ENCODE measurements around the gene SIAH3. TPM values are rescaled to one million over a fixed set of nuclear protein-coding genes. Genes with fewer than 3 reads are reported as not detected.

Gene SIAH3
- total RNA-seq, 2 experiments from 2014 or later = 0.07 to 0.12 TPM

DNA sequence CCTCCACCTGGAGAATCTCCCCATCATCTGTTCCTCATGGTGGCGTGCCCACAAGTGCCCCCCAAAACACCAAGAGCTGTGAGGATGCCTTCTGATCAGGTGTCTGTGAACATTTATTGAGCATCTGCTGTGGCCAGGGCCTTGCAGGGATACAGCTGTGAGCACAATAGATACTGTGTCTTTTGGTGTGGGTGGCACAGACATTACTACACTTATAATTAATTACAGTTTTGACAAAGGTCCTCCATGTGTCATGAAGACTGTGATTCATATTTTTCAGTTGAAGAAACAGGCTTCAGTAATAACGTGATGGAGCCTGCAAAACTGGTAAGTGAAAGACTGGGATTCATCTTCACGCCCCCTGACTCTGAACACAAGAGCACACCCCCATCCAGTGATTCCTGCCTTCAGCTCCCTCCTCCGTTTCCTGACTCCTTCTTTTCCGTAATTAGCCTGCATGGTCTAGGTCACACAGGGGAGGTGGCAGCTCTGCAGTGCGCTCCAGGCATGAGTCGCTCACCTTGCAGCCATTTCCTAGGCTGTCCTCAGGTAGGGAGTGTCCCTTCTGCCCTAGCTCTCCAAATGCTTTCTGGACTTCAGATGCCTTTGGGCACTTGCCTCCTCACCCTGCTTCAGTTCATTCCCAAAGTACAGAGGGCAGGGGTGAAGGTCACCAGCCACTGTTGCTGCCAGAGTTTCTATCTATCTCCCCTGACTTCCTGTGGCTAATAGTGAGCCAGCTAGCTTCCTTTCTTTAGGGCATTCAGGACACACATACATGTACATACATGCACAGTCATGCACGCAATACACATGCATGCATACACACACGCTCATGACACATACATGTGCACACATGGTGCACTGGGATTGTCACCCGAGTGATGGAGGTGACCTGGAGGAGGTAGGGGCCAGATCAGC lies 66.5 kb downstream of the SIAH3 start:
- no peak for DNase-seq
- H3K27ac Mint-ChIP-seq = no peak overlapping the region
- H3K36me3 Mint-ChIP-seq (ENCODE audit: low read depth) = peaks cover 1% of the 10 kb centered on the region
- no peak overlapping the region for H3K4me3 Mint-ChIP-seq
- peaks cover 18% of the 10 kb centered on the region for H3K4me1 Mint-ChIP-seq (ENCODE audit: low read depth)
- H3K27me3 Mint-ChIP-seq (ENCODE audit: low read depth) = no peaks in the 10 kb centered on the region
- intact Hi-C loops (cut with micrococcal nuclease) = no loop called here
- H3K9me3 Mint-ChIP-seq = no peaks in the 10 kb centered on the region
- CTCF ChIA-PET = interaction anchor here (0.8 kb wide), 1 partner anchor 162 kb away, joined by 3 read pairs; no protein-coding TSS in a partner anchor

DNA sequence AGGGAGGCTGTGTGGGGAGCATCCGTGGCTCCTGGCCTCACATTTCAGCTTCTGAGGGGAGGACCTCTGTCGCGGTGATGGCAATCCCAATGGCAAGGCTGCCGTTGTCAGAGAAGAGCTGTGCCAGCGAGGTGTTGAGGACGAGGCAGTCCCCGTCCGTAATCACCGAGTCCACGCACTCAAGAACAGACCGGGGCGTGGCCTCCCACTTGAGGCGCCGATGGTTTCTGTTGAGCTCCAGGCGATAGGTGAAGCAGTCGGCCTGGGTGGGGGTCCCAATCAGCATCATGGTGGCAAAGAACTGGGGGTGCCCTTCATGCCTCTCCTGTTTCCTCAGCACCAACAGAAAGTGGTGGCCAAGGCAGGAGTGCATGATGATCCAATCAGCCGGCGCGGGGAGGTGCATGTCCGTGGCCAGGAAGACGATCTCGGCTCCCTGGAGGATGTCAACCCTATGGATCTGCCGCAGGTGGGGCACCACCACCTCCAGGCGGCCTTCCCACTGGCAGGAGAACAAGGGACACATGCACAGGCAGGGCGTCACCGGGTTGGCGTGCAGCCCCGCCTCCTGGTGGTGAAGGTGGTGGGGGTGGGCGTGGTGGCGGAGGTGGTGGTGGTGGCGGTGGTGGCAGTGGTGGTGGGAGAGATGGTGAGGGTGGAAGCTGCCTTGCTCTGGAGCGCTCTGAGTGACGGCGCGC lies 68.1 kb downstream of the SIAH3 start:
- Mint-ChIP-seq H3K4me3 (no peak overlapping the region), H3K4me1 (ENCODE audit: low read depth) (peaks cover 18% of the 10 kb centered on the region), H3K27me3 (ENCODE audit: low read depth) (no peaks in the 10 kb centered on the region), H3K9me3 (no peaks in the 10 kb centered on the region), H3K27ac (no peak overlapping the region), H3K36me3 (ENCODE audit: low read depth) (peaks cover 1% of the 10 kb centered on the region)
- CTCF ChIA-PET = interaction anchor here (0.7 kb wide), 1 partner anchor 744 kb away, joined by 4 read pairs; no protein-coding TSS in a partner anchor
- intact Hi-C loops (cut with micrococcal nuclease) = no loop called here
- no peak for DNase-seq

DNA sequence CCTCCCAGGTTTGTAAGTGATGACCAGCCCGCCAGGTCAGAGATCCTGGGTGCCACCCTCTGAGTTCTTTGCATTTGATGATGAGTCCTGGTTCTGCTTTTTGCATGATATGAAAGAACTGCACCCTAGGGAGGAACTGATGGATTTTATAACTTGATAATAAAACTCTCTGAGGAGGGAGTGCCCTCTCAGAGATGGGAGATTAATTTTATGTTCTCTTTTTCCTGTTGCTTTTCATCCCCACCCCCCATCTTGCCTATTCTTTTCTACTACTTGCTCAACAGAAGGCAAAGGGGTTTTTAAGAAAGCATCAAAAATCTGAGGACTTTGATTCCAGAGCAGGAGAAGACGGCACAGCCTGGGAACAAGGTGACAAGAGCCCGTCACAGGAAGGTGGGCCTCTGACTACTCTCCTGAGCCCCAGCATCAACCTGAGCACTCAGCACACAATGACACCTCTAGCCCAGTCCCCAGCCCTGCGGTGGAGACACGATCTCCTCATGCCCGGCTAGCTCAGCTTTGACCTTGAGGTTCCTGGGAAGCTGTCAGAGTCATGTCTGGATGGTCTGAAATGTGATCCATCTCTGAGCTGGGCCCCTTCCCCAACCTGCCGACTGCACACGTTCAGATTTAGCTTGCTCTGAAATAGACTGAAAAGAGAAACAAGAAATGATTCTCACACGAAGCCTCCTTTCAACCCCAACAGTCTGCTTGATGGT lies 69.1 kb downstream of the SIAH3 start:
- CTCF ChIA-PET = interaction anchor here (0.6 kb wide), 1 partner anchor 1708 kb away, joined by 3 read pairs; no protein-coding TSS in a partner anchor
- intact Hi-C loops (cut with micrococcal nuclease) = no loop called here
- H3K27ac Mint-ChIP-seq = no peak overlapping the region
- no peaks in the 10 kb centered on the region for H3K27me3 Mint-ChIP-seq (ENCODE audit: low read depth)
- H3K4me3 Mint-ChIP-seq = no peak overlapping the region
- no peak for DNase-seq
- peaks cover 1% of the 10 kb centered on the region for H3K36me3 Mint-ChIP-seq (ENCODE audit: low read depth)
- no peaks in the 10 kb centered on the region for H3K9me3 Mint-ChIP-seq
- H3K4me1 Mint-ChIP-seq (ENCODE audit: low read depth) = peaks cover 18% of the 10 kb centered on the region

DNA sequence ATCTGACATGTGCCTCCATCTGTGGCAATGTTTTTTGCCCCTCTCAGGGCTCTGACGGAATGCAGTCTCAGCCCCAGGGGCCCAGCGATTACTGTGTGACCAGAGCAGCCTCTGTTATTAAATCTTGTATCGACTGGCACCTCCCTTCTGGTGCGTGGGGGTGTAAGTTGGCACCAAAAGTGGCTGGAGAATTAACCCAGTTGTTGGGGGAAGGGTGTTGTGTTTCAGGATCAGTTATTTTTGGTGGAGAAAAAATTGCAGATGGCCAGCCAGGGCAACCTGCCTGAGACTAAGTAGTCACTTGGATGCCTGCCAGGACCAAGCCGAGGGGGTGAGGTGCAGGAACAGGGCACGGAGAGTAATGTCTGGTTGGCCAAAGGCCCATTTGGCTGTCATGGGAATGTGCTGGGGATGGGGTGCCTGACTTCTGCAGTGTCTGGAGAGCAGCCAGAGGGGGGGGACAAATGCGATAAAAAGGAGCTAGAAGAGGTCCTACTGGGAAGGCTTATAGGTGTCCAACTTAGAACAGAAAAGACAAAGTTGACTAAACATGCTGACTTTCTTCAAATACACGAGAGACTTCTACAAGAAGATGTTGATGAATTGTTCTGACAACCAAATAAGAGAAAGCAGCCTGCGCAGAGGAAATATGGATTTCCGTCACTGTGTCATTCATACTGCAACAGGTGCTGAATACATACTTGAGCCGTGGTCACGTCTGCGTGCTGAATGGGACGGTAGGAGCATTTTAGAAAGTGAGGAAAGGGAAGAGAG lies 69.8 kb downstream of the SIAH3 start:
- no peaks in the 10 kb centered on the region for H3K27me3 Mint-ChIP-seq (ENCODE audit: low read depth)
- CTCF ChIA-PET = interaction anchor here (0.6 to 0.7 kb wide), 2 partner anchors 551 to 1707 kb away, joined by 3 read pairs; no protein-coding TSS in a partner anchor
- peaks cover 15% of the 10 kb centered on the region for H3K4me1 Mint-ChIP-seq (ENCODE audit: low read depth)
- H3K9me3 Mint-ChIP-seq = no peaks in the 10 kb centered on the region
- H3K4me3 Mint-ChIP-seq = no peak overlapping the region
- intact Hi-C loops (cut with micrococcal nuclease) = no loop called here
- peak; percentile 26 for DNase-seq
- H3K36me3 Mint-ChIP-seq (ENCODE audit: low read depth) = peaks cover 1% of the 10 kb centered on the region
- no peak overlapping the region for H3K27ac Mint-ChIP-seq

DNA sequence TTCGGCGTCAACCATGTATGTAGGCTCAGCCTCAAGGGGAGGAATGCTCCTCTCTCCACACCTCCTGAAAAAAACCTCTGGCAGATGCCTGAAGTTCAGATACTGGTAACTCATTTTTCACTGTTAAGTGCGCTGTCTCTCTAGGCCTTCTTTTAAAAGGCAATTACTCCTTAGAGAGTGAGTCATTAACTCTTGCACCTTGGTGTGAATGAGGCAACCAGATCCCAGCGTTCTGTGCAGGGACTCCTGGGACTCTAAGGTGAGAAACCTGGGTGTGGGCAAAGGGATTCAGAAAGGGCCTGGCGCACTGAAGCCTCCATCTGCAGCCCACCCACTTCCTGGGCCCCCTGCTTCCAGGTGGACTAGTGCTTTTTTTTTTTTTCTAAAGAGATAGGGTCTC lies 71.7 kb downstream of the SIAH3 start:
- intact Hi-C loops (cut with micrococcal nuclease) = no loop called here
- H3K9me3 Mint-ChIP-seq = no peaks in the 10 kb centered on the region
- no peak overlapping the region for H3K4me3 Mint-ChIP-seq
- peaks cover 8% of the 10 kb centered on the region for H3K4me1 Mint-ChIP-seq (ENCODE audit: low read depth)
- no peak overlapping the region for H3K27ac Mint-ChIP-seq
- CTCF ChIA-PET = interaction anchor here (0.6 kb wide), 1 partner anchor 13 kb away, joined by 3 read pairs; no protein-coding TSS in a partner anchor
- no peaks in the 10 kb centered on the region for H3K27me3 Mint-ChIP-seq (ENCODE audit: low read depth)
- DNase-seq = no peak
- H3K36me3 Mint-ChIP-seq (ENCODE audit: low read depth) = peaks cover 1% of the 10 kb centered on the region

DNA sequence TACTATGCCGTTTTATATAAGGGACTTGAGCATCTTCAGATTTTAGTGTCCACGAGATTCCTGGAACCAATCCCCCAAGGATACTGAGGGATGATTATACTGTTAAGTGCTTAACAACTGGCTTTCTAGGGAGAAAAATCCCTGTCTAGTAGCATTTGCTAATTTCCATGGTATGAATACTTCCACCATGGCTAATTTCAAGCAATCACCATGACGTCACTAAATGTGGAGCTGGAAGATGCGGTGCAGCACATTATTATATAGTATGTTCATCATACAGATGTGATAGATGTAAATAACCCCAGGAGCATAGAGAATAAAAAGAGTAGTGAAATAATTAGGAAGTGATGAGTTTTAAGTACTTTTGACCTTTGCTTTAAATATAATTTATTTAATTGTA lies 72.7 kb downstream of the SIAH3 start:
- Mint-ChIP-seq H3K27ac (no peak overlapping the region), H3K4me1 (ENCODE audit: low read depth) (peaks cover 5% of the 10 kb centered on the region), H3K4me3 (no peak overlapping the region), H3K9me3 (no peaks in the 10 kb centered on the region), H3K27me3 (ENCODE audit: low read depth) (no peaks in the 10 kb centered on the region), H3K36me3 (ENCODE audit: low read depth) (peaks cover 1% of the 10 kb centered on the region)
- CTCF ChIA-PET = no interaction called here
- no peak for DNase-seq
- intact Hi-C loops (cut with micrococcal nuclease) = no loop called here

DNA sequence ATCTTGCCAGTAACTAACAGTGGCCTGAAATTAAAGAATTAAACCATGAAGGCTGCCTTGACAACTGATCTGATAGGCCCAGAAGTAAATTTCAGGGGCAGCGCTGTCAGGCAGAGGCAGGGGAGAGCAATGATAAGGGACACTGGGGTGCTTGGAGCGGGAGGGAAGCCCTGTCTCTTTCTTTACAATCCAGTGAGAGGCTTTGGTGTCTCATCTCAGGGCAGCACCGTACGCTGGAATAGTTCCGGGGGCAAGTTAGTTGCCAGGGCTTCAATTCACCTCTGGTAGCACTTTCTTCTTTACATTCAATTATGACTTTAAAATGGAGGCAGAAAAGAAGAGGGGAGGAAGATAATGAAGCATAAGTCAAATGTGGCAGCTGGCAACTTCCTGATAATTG lies 74.8 kb downstream of the SIAH3 start:
- Mint-ChIP-seq H3K4me3 (no peak overlapping the region), H3K4me1 (ENCODE audit: low read depth) (peaks cover 1% of the 10 kb centered on the region), H3K9me3 (no peaks in the 10 kb centered on the region), H3K36me3 (ENCODE audit: low read depth) (no peaks in the 10 kb centered on the region), H3K27me3 (ENCODE audit: low read depth) (no peaks in the 10 kb centered on the region), H3K27ac (no peak overlapping the region)
- no peak for DNase-seq
- CTCF ChIA-PET = no interaction called here
- intact Hi-C loops (cut with micrococcal nuclease) = no loop called here

DNA sequence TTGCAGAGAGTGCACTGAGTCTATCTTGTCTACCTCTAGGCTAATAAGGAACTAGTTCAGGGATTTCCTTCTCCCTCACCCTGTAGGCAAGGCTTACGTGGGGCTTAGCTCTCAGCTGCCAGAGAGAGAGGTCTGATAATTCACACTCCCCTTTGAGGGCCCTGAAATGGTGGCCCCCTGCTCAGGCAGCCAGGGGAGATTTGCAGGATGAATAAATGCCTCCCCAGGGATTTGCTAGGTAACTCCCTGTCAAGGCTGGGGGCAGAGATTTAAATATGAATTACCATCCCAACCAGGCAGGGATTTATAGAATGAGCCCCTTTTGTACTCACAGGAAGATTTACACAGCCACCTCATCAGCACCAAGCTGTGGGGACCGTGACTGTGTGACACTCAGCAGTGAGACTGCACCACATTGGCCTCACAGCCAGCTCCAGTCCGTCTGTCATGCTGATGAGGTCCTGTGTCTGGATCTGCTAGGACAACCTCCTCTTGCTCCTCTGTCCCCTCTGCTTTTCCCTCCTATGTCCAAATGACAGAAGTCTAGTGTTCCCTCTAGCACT lies 76.1 kb downstream of the SIAH3 start:
- no peak for DNase-seq
- H3K9me3 Mint-ChIP-seq = no peaks in the 10 kb centered on the region
- no peak overlapping the region for H3K4me3 Mint-ChIP-seq
- no peaks in the 10 kb centered on the region for H3K4me1 Mint-ChIP-seq (ENCODE audit: low read depth)
- no peak overlapping the region for H3K27ac Mint-ChIP-seq
- no peaks in the 10 kb centered on the region for H3K27me3 Mint-ChIP-seq (ENCODE audit: low read depth)
- intact Hi-C loops (cut with micrococcal nuclease) = no loop called here
- H3K36me3 Mint-ChIP-seq (ENCODE audit: low read depth) = no peaks in the 10 kb centered on the region
- CTCF ChIA-PET = no interaction called here

DNA sequence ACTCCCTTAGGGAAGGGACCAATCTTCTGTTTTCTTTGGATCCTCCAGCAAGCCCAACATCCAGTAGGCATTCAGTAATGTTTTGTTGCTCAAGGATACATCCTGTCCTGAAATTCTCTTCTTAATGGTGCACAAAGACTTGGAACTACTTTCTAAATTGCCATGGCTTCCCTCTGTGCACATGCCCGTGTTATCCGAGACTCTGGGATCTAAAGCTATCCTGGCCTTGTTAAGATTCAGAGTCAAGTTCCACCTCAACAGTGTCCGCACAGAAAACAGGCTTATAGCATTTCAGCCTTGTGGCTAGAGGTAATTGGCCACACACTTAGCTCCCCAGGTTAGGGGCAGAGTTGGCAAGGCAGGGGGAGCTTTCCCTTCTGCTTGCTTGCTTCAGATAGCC lies 77.6 kb downstream of the SIAH3 start:
- Mint-ChIP-seq H3K27me3 (ENCODE audit: low read depth) (no peaks in the 10 kb centered on the region), H3K27ac (no peak overlapping the region), H3K4me3 (no peak overlapping the region), H3K9me3 (no peaks in the 10 kb centered on the region), H3K36me3 (ENCODE audit: low read depth) (no peaks in the 10 kb centered on the region), H3K4me1 (ENCODE audit: low read depth) (no peaks in the 10 kb centered on the region)
- DNase-seq = no peak
- CTCF ChIA-PET = no interaction called here
- intact Hi-C loops (cut with micrococcal nuclease) = no loop called here

DNA sequence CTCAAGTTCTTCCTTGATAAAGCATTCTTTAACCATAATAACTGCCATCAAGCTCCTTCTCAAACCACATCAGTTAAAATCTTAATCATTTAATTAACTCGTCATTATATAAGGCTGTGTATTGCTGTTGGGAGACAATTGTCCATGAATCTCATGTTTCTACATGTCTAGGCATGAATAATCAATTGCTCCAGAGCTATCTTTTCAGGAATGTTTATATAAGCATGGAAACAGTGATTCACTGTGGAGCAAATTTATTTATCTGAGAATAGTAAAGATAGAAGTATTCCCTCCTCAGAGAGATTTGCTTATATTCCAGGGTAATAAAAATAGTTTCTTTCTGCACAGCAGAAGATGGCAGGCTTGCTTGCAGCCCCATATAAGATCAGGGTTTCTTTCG lies 78.3 kb downstream of the SIAH3 start:
- CTCF ChIA-PET = no interaction called here
- Mint-ChIP-seq H3K4me3 (no peak overlapping the region), H3K4me1 (ENCODE audit: low read depth) (peaks cover 4% of the 10 kb centered on the region), H3K9me3 (no peaks in the 10 kb centered on the region), H3K27ac (no peak overlapping the region), H3K36me3 (ENCODE audit: low read depth) (no peaks in the 10 kb centered on the region), H3K27me3 (ENCODE audit: low read depth) (no peaks in the 10 kb centered on the region)
- no peak for DNase-seq
- intact Hi-C loops (cut with micrococcal nuclease) = no loop called here

DNA sequence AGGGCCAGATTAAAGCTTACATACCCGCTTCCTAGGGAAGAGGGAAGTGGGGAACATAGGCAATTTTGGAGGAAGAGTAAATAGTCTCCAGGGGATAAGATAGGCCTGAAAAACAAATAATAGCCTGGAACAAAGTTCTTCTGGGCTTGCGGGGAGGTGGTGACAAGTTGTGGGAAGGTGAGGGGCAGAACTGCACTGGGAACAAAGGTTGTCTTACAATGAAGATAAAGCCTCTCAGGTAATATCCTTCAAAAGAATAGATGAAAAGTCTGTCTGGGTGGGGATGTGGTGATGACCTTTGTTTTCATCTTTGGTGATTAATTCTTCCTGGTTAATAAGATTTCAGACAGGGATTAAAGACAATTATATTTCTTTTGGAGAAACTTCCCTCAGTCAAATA lies 80.7 kb downstream of the SIAH3 start:
- Mint-ChIP-seq H3K27me3 (ENCODE audit: low read depth) (no peaks in the 10 kb centered on the region), H3K4me1 (ENCODE audit: low read depth) (peaks cover 4% of the 10 kb centered on the region), H3K36me3 (ENCODE audit: low read depth) (no peaks in the 10 kb centered on the region), H3K9me3 (no peaks in the 10 kb centered on the region), H3K27ac (no peak overlapping the region), H3K4me3 (no peak overlapping the region)
- DNase-seq = no peak
- CTCF ChIA-PET = no interaction called here
- intact Hi-C loops (cut with micrococcal nuclease) = no loop called here

Data from activated naive CD4-positive, alpha-beta T cell treated with anti-CD3 and anti-CD28 coated beads for 36 hours (primary cell).